Dedifferentiated amniotic fluid mesenchymal stem cell (primary cell): Measurements from ENCODE around the gene DIAPH3.
"Not testable (repeated sequence)": the region's sequence is repeated elsewhere in the genome, so short reads cannot be mapped to it uniquely, and the experiment has no call there.

Experiments
- DNase-seq: peaks from one replicate; pipeline ENCODE4 v3.0.0-alpha.2; 2016; ENCODE audit errors: extremely low spot score

The DIAPH3 gene

DNA sequence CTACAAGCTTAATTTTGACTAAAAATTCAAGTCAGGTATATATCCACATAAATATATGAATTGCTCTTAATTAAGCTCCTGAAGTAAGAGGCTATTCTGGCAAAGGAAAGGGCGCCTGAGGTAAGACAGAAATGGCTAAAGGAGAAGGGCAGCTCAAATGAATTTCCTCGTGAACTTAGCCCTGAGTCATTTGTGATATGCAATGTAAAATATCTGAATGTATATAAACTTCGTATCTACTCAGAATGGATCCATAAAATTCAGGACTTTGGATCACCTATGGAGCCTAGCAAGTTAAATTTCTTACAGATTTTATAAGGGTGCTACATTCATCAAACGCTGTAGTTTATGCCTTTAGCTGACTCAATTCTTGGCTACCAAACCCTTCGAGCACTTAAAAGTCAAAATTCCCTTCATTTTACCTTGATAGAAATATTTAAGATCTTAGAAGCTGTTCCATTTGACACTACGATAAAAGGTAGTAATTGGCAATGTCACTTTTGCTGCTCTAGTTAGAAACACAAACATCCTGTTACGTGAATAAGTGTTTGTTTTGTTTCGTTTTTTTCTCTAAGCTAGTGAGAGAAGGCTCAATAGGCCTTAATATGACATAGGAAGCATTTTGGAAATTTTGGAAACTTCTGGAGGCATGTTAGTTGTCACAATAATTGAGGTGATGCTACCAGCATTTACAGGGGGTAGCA lies 69.2 kb downstream of the DIAPH3 start:
- DNase-seq = no peak

DNA sequence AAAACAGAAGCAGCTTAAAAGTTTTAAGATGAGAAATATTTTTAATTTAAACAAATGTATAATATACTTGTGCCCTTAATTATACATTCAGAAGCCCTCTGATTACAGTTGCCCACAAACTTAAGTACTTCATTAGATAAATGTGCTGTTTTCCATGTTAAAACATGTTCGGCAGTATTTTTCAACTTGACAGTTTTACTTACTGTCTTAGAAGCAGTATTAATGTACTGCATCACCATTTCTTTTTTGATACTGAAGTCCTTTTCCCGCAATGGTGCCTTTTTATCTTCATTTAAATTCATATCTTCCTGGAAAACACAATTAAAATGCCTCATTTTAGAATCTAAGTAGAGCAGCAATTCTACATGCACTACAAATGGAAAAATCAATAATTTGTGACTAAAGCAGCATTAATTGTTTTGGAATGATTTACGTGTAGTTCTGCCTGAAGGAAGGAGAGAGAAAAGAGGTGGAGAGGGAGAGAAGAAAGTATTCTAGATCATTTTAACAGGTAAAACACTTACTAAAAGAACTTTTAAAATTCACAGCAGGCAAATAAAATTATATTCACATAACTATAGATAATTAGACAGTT lies 70.2 kb downstream of the DIAPH3 start:
- DNase-seq = no peak

DNA sequence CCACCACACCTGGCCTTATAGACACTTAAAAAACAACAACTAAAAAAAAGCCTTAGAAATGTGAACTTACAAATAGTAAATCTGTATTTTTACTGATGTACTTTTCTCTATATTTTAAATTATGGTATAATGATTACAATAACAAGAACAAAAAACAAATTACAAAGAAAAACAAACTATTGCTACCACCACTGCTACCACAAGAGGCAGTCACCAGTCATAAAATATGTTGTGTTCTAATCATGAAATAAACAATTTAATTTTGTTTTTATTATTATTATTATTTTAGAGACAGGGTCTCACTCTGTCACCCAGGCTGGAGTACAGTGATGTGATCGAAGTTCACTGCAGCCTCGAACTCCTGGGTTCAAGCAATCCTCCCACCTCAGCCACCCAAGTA lies 72.2 kb downstream of the DIAPH3 start:
- no peak for DNase-seq

DNA sequence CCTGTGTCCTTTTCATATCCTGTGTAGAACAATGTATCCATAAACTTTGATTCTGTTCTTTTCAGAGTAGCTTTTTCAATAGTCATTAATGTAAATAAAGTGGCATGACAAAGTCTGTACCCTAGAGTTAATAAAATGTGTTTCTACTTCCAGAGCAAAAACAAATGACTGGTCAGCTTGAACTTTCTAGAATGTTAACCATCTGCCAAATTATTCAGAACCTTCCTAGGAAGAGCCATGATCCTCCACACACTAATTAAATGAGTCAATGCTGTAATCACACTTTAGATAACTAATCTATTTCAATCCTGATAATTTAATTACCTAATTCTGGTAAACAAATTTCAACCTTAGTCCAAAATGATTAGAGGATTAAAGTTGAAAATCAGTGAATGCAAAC lies 73.2 kb downstream of the DIAPH3 start:
- DNase-seq = peak; percentile 40

DNA sequence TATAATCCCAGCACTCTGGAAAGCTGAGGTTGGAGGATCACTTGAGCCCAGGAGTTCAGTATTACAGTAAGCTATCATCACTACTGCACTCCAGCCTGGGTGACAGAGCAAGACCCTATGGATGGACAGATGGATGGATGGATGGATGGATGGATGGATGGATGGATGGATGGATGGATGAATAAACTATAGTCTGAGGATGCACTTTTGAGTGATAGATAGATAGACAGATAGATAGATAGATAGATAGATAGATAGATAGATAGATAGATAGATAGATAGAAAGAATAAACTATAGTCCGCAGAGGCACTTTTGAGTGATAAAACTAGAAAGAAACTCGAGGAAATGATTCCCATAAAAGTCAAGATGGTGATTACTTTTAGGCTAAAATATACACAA lies 79.9 kb downstream of the DIAPH3 start:
- DNase-seq = not testable (repeated sequence)

DNA sequence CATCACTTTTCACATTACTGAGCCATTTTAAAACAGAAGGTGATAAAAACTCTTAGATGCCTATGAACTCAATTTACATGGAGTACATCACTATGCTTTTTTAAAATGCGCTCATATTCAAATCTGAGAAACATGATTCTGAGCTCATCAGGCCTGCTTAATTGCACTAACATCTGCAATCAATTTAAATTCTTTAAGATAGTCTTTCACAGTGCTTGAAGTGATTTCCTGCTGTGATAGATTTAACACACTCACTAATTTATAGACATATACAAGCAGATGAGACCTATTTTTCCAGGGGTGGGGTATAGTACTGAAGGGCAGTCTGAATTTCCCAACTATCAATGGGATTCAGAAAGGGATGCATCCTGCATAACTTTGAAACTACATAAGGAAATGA lies 82.9 kb downstream of the DIAPH3 start:
- DNase-seq = no peak

DNA sequence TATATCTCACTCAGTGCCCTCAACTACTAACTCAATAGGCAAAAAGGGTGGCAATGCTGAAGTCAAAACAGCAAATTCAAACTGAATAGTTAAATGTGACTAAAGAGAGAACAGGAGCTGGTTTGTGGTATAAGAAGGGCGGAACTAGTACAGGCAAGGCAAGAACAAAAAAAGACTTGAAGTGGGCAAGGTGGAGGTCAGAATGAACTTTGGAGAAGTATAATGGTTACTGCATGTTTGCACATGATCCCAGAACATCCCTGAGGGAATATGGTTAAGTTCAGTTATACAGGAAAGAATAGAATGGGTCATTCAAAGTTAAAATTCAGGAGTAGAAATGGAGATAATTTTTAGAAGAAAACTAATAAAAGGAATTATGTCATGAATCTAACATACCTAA lies 85.5 kb downstream of the DIAPH3 start:
- DNase-seq = no peak

DNA sequence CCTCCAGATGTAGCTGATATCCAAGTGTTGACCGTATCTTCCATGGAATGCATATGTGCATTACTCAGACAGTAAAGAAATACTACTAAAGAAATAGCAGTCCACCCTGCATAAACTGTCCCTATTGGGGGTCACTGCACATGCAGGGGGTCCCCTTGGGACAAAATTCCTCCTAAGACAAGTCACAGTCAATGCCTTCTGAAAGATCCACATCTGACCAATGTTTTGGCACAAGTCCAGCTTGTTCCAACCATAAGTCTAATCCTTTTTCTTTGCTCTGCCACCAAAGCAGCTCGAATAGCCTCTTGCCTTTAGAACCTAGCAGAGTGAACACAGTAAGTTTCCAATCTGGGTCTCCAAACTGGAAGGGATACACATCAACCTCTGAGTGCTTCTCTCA lies 87.9 kb downstream of the DIAPH3 start:
- DNase-seq = no peak

DNA sequence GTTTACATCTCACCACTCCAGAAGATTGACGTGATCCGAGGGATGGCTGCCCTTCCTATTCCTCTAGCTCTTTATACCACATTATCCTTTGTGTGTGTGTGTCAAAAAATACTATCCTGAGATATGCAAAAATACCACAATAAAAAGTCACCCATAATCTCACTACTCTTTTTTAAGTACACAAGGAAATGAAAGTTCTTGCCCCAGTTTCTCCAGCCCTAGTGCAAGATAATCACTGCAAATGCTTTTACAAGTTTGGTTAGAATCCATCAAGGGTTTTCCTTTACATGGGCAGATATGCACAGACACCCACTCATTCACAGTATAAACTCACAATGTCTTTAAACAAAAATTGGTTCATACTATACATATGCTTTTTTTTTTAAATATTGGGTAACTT lies 89.3 kb downstream of the DIAPH3 start:
- no peak for DNase-seq

DNA sequence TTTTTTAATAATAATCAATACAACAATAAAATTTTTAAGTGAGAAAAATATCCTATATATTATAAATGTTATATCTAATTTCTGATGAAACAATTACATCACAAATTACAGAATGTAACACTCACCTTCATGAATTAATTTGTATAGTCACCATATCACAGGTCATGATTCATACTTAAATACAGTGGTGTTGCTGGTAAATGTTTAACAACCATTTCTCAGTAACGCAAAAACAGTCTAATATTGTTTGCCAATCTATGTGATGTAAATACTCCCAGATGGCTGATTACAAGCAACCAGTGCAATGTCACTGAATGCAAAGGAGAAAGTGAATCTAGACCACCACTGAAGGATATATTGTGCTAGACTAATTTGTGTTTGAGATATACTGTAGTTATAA lies 97.5 kb downstream of the DIAPH3 start:
- DNase-seq = no peak

DNA sequence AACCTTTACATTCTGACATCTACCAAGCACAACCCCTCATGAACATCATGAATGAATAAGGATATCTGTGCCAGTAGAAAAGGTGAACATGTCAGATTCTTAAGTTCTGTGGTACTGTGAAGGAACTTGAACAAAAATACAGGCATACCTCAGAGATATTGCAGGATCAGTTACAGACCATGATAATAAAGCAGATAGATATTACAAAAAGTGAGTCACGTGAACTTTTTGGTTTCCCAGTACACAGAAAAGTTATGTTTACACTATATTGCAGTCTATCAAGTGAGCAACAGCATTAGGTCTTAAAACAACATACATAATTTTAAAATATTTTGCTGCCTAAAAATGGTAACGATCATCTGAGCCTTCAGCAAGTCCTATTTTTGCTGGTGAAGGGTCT lies 101.2 kb downstream of the DIAPH3 start:
- no peak for DNase-seq

DNA sequence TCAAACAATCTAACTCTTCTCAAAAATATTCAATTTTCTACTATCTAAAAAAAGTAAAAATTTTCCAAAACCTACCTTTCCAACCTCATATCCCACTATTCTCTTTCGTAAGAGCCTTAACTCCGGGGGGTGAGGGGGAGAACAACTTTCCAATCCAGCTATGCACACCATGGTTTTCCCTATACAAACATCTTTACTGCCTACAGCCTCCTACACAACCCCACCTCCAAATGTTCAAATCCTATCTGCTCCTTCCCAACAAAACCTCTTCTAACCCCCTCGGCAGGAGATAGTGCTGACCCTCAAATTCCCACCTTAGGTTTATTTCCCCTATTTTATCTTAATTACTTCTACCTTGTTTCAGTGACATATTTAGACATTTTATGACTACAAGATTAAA lies 102.0 kb downstream of the DIAPH3 start:
- DNase-seq = no peak

DNA sequence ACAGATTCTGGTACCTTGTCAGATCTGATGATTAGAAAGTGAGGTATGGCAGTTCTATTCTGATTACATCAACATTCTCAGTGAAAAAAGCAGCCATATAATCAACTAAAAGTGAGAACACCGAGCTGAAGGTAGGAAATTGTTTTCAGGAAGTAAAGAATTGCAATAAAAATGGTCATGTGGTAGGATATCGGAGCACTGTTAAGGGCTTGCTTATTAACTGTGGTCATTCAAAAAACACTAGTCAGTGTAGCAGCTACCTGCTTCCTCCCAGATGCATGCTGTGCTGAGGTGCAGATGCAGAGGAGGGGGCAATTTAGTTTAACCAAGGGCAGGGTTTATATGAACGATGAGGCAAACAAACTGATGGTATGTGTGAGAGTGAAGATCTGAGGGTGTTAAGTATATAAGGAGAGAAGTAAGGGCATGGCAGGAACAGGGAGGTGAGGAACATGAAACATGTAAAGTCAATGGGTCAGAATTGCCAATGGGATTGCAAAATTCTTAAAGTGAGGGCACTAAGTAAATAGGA lies 111.9 kb downstream of the DIAPH3 start:
- DNase-seq = no peak

DNA sequence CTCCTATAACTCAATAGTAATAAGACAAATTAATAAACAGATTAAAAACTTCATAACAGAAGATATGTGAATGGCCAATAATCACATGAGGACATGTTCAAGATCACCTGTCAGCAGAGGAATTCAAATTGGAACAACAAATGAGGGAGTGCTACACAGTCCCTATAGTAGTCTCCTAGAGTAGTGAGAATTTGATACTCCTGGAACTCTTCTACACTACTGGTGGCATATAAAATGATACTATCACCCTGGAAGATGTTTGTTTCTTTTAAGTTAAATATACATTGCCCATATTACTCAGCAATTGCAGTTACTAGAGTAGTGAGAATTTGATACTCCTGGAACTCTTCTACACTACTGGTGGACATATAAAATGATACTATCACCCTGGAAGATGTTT lies 115.4 kb downstream of the DIAPH3 start:
- not testable (repeated sequence) for DNase-seq

DNA sequence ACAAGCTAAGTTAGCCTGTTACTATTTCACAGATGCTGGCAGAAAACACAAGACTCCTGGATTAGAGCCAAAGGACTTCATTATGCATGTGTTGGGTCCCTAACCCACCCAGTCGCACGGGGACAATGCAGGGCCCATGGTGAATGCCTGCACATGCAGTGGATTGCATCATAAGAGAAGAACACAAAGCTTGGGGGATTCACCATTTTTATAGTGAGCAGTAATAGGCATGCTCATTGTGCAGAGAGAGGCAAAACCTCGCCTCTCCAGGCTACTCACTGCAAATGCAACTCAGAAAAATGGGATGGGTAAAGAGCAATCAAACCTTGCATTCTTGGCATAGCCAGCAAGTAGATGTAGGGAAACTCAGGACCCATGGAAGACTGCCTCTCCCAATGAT lies 115.8 kb downstream of the DIAPH3 start:
- no peak for DNase-seq

DNA sequence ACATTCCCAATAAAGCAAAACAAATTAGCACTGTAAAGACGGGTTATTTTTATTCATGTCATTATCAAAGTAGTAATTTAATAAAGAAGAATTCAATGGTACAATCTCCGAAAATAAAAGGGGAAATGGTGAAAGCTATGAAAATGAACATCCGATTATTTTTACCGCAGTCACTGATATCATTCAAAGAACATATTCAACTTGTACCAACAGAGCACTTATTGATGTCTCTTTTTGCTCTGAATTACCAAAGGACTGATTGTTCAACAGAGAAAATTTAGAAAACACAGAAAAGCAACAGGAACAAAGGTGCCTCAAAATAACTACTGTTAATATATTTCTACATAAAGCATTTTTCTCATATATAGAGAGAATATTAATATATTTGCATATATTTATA lies 119.4 kb downstream of the DIAPH3 start:
- no peak for DNase-seq

DNA sequence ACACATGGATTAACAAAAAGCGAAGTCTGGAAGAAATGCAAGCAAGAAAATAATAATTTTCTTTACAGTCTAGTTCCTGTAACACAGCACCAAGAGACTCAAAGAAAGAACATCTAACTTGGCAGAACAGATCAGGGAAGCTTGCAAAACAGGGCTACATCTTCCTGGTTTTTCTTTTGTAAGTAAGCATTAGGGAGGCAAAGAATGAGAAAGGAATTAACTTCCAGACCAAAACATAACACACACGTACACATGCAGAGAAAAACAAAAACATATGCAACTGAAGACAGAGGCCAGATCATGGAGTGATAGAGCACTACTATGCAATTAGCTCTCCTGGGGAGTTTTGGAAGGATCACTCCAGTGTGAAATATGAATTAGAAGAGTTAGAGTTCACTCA lies 120.5 kb downstream of the DIAPH3 start:
- no peak for DNase-seq

DNA sequence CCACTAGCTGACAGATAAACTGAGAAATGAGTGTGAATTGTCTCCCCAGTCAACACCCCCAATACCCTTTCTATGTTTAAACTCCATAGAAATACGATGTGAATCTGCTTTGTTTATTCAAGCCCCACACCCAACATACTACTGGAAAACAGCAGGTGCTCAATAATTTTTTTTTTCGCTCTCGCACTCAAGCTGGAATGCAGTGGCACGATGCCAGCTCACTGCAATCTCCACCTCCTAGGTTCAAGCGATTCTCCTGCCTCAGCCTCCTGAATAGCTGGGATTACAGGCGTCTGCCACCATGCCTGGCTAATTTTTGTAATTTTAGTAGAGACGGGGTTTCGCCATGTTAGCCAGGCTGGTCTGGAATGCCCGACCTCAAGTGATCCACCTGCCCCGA lies 123.1 kb downstream of the DIAPH3 start:
- not testable (repeated sequence) for DNase-seq

DNA sequence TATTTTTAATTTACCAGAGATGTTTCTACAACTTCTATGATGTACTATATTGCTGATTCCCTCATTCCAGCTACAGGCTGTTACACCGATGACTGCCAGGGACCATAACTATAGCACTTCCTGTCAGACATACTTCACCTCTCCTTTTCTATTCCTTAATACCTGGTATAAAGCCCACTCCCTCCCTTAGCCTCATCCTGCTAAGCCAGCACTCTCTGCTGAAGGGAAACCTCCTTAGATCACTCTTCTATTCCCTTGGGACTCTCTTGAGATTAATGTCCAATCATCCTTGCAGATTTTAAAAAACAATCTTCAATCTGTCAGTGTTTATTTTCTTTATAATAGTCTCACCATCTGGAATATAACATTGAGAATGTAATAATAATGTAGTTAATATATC lies 127.9 kb downstream of the DIAPH3 start:
- no peak for DNase-seq

DNA sequence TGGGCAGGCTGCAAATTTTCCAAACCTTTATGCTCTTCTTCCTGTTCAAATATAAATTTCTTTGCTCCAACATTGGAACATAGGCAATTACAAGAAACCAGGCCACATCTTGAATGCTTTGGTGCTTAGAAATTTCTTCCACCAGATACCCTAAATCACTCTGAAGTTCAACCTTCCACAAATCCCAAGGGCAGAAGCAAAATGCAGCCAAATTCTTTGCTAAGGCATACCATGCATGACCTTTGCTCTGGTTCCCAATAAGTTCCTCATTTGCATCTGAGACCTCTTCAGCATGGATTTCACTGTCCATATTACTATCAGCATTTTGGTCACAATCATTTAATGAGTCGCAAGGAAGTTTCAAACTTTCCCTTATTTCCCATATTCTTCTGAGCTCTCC lies 130.9 kb downstream of the DIAPH3 start:
- no peak for DNase-seq

DNA sequence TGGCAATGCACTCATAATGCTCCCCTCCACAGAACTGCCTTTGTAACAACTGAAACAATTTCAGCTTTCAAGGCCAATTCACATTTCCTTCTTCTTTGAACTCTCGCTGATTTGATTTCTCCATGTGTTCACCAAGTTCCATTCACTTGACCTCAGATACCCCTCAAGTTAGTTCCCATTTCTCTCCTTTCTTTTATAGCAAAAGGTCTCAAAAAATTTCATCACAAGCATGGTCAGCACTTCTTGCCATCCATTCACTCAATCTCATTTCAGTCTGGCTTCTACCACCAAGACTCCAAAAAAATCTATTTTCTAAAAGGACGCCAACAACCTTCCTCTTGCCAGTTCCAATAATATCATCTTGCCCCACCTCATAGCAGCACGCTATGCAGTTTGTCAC lies 135.7 kb downstream of the DIAPH3 start:
- DNase-seq = no peak

DNA sequence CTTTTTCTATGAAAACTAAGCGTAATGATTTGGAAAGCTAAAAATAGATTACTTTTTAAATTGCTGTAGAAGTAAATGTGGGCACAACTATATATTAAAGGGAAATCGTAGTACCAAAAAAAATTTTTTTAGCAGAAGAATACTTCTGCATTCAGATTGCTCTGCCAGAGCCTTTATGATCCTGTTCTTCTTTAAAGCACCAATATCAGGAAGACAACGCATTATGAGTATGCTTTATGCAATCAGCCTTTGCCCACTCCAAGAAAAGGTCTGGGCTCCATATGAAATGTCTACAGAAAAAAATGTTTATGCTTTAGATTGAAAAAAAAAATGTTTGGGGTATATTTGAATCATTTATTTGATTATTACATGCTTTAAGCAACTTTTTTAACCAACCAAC lies 137.4 kb downstream of the DIAPH3 start:
- no peak for DNase-seq

DNA sequence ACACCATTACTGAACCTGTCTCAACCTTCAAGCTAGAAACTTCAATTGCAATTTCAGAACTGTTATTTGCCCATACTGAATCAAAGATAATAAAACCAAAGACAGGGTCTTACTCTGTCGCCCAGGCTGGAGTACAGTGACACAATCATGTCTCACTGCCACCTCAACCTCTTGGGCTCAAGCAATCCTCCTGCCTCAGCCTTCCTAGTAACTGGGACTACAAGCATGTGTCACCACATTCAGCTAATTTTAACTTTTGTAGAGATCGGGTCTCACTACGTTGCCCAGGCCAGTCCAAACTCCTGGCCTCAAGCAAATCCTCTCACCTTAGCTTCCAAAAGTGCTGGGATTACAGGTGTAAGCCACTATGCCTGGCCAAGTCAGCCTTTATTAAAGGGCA lies 143.4 kb downstream of the DIAPH3 start:
- no peak for DNase-seq
